ENCODE data around the gene CARD14.

GRCh38 chr17:80138856-80139426 is 30.9 kb upstream of the CARD14 start:
- TF ChIP-seq ZNF639 (CRISPR knock-in tag; conservative IDR thresholded peaks at IDR 0.05) (no peak), CTCF (CRISPR knock-in tag; IDR thresholded peaks at IDR 0.05) (no peak), NFKB2 (CRISPR knock-in tag; IDR thresholded peaks at IDR 0.05; ENCODE audit: borderline replicate concordance) (no peak), CEBPG (CRISPR knock-in tag; IDR thresholded peaks at IDR 0.05) (no peak), KDM1A (CRISPR knock-in tag; IDR thresholded peaks at IDR 0.05) (no peak), ASH2L (IDR thresholded peaks at IDR 0.05; ENCODE audit: insufficient read length, low read depth, low read length) (no peak)
